ENCODE measurements around the gene PPA2. TPM values are rescaled to one million over a fixed set of nuclear protein-coding genes. Genes with fewer than 3 reads are reported as not detected.

PPA2 gene
- total RNA-seq, 1 donor from 2014 or later = 67.3 TPM

- no peak for DNase-seq (ENCODE audit: extremely low read depth, low read depth, low spot score)
These were observed 144.8 kb downstream of the PPA2 start for GRCh38 chr4:105329081-105329480.

- DNase-seq (ENCODE audit: extremely low read depth, low read depth, low spot score) = no peak
These were observed 145.9 kb downstream of the PPA2 start for GRCh38 chr4:105327956-105328355.

- DNase-seq (ENCODE audit: extremely low read depth, low read depth, low spot score) = no peak
These were observed 146.6 kb downstream of the PPA2 start for GRCh38 chr4:105327222-105327621.

Other genes starting within 250 kb of the PPA2 start
- gene ARHGEF38, start 78.6 kb upstream of the PPA2 start, total RNA-seq = not detected in 2 replicates
- gene INTS12, start 234.6 kb upstream of the PPA2 start, total RNA-seq = 24.7 and 31.3 TPM in 2 replicates
- 8.7 and 10.2 TPM in 2 replicates for gene GSTCD, start 234.7 kb upstream of the PPA2 start, total RNA-seq